Caco-2 (cell line): ENCODE measurements around the gene IZUMO1R. TPM values are rescaled to one million over a fixed set of nuclear protein-coding genes. Genes with fewer than 3 reads are reported as not detected.

Experiments
- BruUV-seq: library from RNA; stranded (reverse); fragments of 400-500 nt; replicated peaks from 2 replicates; lab custom pipeline; 2021; lab: Mats Ljungman, UMichigan
- CTCF ChIA-PET: fragments of 300-600 bp; sonication (Branson Sonifier 250); formaldehyde crosslinking; loops from one replicate; lab custom pipeline; 2022; ENCODE audit warnings: antibody characterized with exemption; lab: Charles Lee
- POLR2A ChIA-PET: fragments of 300-600 bp; sonication (Branson Sonifier 250); formaldehyde crosslinking; loops from one replicate; lab custom pipeline; 2022; ENCODE audit warnings: antibody characterized with exemption; lab: Charles Lee
- DNase-seq, 2 experiments: peaks; one replicate each; pipeline versions ENCODE4 v3.0.0 to v3.0.0-alpha.2; 2020 to 2022
- H3K27me3 ChIP-seq: replicated peaks from 2 replicates; pipeline ENCODE4 v1.6.0; 2011; ENCODE audit warnings: low read length; ENCODE audit not compliant: control insufficient read depth, insufficient read depth
- H3K36me3 ChIP-seq: 2 replicates; pipeline ENCODE4 v1.5.1; 2011; ENCODE audit warnings: low read length; ENCODE audit not compliant: control insufficient read depth, insufficient read depth
- H3K4me1 ChIP-seq: fragments of 250-450 bp; sonication (Bioruptor Pico); 2 replicates; pipeline ENCODE4 v1.5.1; 2020; ENCODE audit warnings: mild to moderate bottlenecking
- H3K4me3 ChIP-seq: 2 replicates; pipeline ENCODE4 v1.5.1; 2011; ENCODE audit warnings: low read depth, mild to moderate bottlenecking, control low read depth, low read length
- H3K9me3 ChIP-seq: fragments of 250-450 bp; sonication (Bioruptor Pico); 2 replicates; pipeline ENCODE4 v1.5.1; 2020; ENCODE audit warnings: mild to moderate bottlenecking, moderate library complexity
- H3K27ac Mint-ChIP-seq: one replicate; pipeline ENCODE4 v1.8.0; 2022; ENCODE audit warnings: mixed read lengths; ENCODE audit not compliant: unreplicated experiment
- H3K27me3 Mint-ChIP-seq: one replicate; pipeline ENCODE4 v1.8.0; 2022; ENCODE audit warnings: mixed read lengths; ENCODE audit not compliant: insufficient read depth, unreplicated experiment
- H3K36me3 Mint-ChIP-seq: one replicate; pipeline ENCODE4 v1.8.0; 2022; ENCODE audit warnings: mild to moderate bottlenecking, mixed read lengths; ENCODE audit not compliant: insufficient read depth, unreplicated experiment
- H3K4me1 Mint-ChIP-seq: one replicate; pipeline ENCODE4 v1.8.0; 2022; ENCODE audit warnings: low read depth, mixed read lengths; ENCODE audit not compliant: unreplicated experiment
- H3K4me3 Mint-ChIP-seq: one replicate; pipeline ENCODE4 v1.8.0; 2022; ENCODE audit warnings: mild to moderate bottlenecking, moderate library complexity, mixed read lengths; ENCODE audit not compliant: unreplicated experiment
- H3K9me3 Mint-ChIP-seq: one replicate; pipeline ENCODE4 v1.8.0; 2022; ENCODE audit warnings: mixed read lengths; ENCODE audit not compliant: unreplicated experiment
- CTCF ChIP-seq, 2 experiments: fragments of 200-600 bp in 1 of 2; IDR thresholded peaks; 1 replicate in 1 of 2; 2 replicates in 1 of 2; pipeline versions ENCODE4 v1.5.1 to v1.8.0; 2011 to 2022; ENCODE audit warnings: antibody characterized with exemption in 1 of 2, control low read depth in 1 of 2, inconsistent platforms in 1 of 2, low read depth in 1 of 2, low read length in 1 of 2, mild to moderate bottlenecking in 1 of 2, moderate library complexity in 1 of 2; ENCODE audit not compliant: insufficient read depth in 1 of 2, severe bottlenecking in 1 of 2, unreplicated experiment in 1 of 2
- intact Hi-C: fragments of 100-400 bp; cut with micrococcal nuclease; formaldehyde crosslinking; loops from one replicate; pipeline ENCODE4 v1.10.0; 2022; ENCODE audit not compliant: unreplicated experiment
- total RNA-seq: library from RNA; stranded (reverse); gene quantifications from 2 replicates; pipeline ENCODE4 v1.2.3, GENCODE V29; 2022

Gene IZUMO1R
- total RNA-seq, 1 experiment from 2014 or later, result not detected

DNA sequence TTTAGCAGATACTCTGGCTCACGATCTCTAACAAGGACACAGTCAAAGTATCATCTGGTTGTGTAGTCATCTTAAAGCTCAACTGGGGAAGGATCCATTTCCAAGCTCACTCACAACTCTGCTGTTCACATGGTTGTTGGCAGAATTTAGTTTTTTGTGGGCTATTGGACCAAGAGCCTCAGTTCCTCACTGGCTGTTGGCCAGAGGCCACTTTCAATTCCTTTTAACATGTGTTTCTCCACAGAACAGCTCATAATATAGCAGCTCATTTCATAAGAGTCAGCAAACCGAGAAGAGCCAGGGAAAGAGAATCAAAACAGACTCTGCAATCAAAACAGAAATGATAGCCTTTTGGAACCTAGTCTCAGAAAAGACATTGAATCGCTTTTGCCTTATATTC, 22.6 kb downstream of the IZUMO1R start:
- H3K9me3 ChIP-seq, result no peaks in the 10 kb centered on the region; the same call in 1 of the 2 replicates
- H3K27me3 ChIP-seq, result no peaks in the 10 kb centered on the region
- no peak for DNase-seq
- peaks cover 10% of the 10 kb centered on the region for H3K9me3 Mint-ChIP-seq
- ChIA-PET POLR2A (no interaction called here), CTCF (no interaction called here)
- H3K36me3 ChIP-seq, result no peaks in the 10 kb centered on the region
- no peaks in the 10 kb centered on the region for H3K27me3 Mint-ChIP-seq
- no peak overlapping the region for H3K4me3 ChIP-seq
- no peak for TF ChIP-seq CTCF (IDR thresholded peaks at IDR 0.05; ENCODE audit: insufficient read depth in 1 of 2, low read depth in 1 of 2, low read length in 1 of 2, severe bottlenecking in 1 of 2, unreplicated experiment in 1 of 2)
- intact Hi-C loops, result loop anchor here (10.0 kb wide), 1 partner anchor 178 kb away; no protein-coding TSS in a partner anchor
- peaks cover 9% of the 10 kb centered on the region for H3K4me1 Mint-ChIP-seq
- H3K36me3 Mint-ChIP-seq, result no peaks in the 10 kb centered on the region
- no peak overlapping the region for H3K4me3 Mint-ChIP-seq
- peaks cover 5% of the 10 kb centered on the region for H3K4me1 ChIP-seq
- BruUV-seq, result no TSS peak
- no peak overlapping the region for H3K27ac Mint-ChIP-seq

GRCh38 chr11:94328587-94329080, 24.3 kb downstream of the IZUMO1R start:
- POLR2A ChIA-PET, result no interaction called here
- H3K27me3 ChIP-seq, result no peaks in the 10 kb centered on the region
- H3K4me3 ChIP-seq, result no peak overlapping the region
- no peaks in the 10 kb centered on the region; the same call in 1 of the 2 replicates for H3K9me3 ChIP-seq
- TF ChIP-seq CTCF (IDR thresholded peaks at IDR 0.05; ENCODE audit: insufficient read depth in 1 of 2, low read depth in 1 of 2, low read length in 1 of 2, severe bottlenecking in 1 of 2, unreplicated experiment in 1 of 2), result no peak
- no peak overlapping the region for H3K4me3 Mint-ChIP-seq
- no peaks in the 10 kb centered on the region for H3K36me3 Mint-ChIP-seq
- no peaks in the 10 kb centered on the region for H3K4me1 Mint-ChIP-seq
- DNase-seq, result no peak
- no peaks in the 10 kb centered on the region for H3K9me3 Mint-ChIP-seq
- BruUV-seq, result no TSS peak
- H3K4me1 ChIP-seq, result no peaks in the 10 kb centered on the region
- CTCF ChIA-PET, result no interaction called here
- H3K27ac Mint-ChIP-seq, result no peak overlapping the region
- intact Hi-C loops, result loop anchor here (10.0 kb wide), 1 partner anchor 176 kb away; no protein-coding TSS in a partner anchor
- no peaks in the 10 kb centered on the region for H3K36me3 ChIP-seq
- no peaks in the 10 kb centered on the region for H3K27me3 Mint-ChIP-seq

DNA sequence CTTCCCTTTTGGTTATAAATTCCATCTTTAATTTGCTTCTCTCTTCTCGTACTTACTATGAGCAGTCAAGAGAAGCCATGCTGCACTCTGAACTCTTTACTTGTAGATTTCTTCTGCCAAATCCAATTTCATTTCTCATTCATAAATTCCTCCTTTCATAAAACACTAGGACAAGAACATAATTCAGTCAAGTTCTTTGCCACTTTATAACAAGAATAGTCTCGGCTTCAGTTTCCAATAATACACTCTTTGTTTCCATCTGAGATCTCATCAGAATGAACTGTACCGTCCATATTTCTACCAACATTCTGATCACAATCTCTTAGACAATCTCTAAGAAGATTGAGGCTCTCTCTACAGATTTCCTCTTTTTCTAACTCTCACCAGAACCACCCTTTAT, 25.1 kb downstream of the IZUMO1R start:
- no peaks in the 10 kb centered on the region for H3K27me3 Mint-ChIP-seq
- no peak for TF ChIP-seq CTCF (IDR thresholded peaks at IDR 0.05; ENCODE audit: insufficient read depth in 1 of 2, low read depth in 1 of 2, low read length in 1 of 2, severe bottlenecking in 1 of 2, unreplicated experiment in 1 of 2)
- CTCF ChIA-PET, result no interaction called here
- POLR2A ChIA-PET, result no interaction called here
- intact Hi-C loops, result loop anchor here (10.0 kb wide), 1 partner anchor 175 kb away; no protein-coding TSS in a partner anchor
- no peaks in the 10 kb centered on the region for H3K9me3 Mint-ChIP-seq
- H3K36me3 Mint-ChIP-seq, result no peaks in the 10 kb centered on the region
- Histone ChIP-seq H3K36me3 (no peaks in the 10 kb centered on the region), H3K4me3 (no peak overlapping the region), H3K4me1 (no peaks in the 10 kb centered on the region), H3K27me3 (no peaks in the 10 kb centered on the region), H3K9me3 (no peaks in the 10 kb centered on the region; the same call in 1 of the 2 replicates)
- no peaks in the 10 kb centered on the region for H3K4me1 Mint-ChIP-seq
- no peak for DNase-seq
- no TSS peak for BruUV-seq
- no peak overlapping the region for H3K4me3 Mint-ChIP-seq
- H3K27ac Mint-ChIP-seq, result no peak overlapping the region
